Loucy (cell line): ENCODE measurements around the gene PURA.

Source experiments
- EZH2phosphoT487 ChIP-seq: fragments of 200-600 bp; IDR thresholded peaks from 2 replicates; pipeline ENCODE4 v1.6.1; 2018; ENCODE audit warnings: antibody characterized with exemption, mild to moderate bottlenecking, moderate library complexity, borderline replicate concordance
- TF ChIP-seq, protein P1 (sequence below): fragments of 200-600 bp; sonication (generic); conservative IDR thresholded peaks from 2 replicates; pipeline ENCODE4 v1.5.1; 2014; ENCODE audit warnings: mild to moderate bottlenecking, antibody characterized with exemption, low read length

- TF ChIP-seq, protein P1, sequence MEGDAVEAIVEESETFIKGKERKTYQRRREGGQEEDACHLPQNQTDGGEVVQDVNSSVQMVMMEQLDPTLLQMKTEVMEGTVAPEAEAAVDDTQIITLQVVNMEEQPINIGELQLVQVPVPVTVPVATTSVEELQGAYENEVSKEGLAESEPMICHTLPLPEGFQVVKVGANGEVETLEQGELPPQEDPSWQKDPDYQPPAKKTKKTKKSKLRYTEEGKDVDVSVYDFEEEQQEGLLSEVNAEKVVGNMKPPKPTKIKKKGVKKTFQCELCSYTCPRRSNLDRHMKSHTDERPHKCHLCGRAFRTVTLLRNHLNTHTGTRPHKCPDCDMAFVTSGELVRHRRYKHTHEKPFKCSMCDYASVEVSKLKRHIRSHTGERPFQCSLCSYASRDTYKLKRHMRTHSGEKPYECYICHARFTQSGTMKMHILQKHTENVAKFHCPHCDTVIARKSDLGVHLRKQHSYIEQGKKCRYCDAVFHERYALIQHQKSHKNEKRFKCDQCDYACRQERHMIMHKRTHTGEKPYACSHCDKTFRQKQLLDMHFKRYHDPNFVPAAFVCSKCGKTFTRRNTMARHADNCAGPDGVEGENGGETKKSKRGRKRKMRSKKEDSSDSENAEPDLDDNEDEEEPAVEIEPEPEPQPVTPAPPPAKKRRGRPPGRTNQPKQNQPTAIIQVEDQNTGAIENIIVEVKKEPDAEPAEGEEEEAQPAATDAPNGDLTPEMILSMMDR: no peak
- TF ChIP-seq EZH2phosphoT487: no peak
Observed at GRCh38 chr5:140130949-140131733, 17.2 kb downstream of the PURA start.
